PC-3 (cell line): ENCODE data around the gene TCFL5. TPM values are rescaled to one million over a fixed set of nuclear protein-coding genes. Genes with fewer than 3 reads are reported as not detected.

Source experiments
- ATAC-seq: fragments of 200-7000 bp; cut with Tn5 transposase; 2 replicates; pipeline ENCODE4 v1.9.1; 2020; ENCODE audit warnings: mild to moderate bottlenecking, moderate library complexity
- BruUV-seq: library from RNA; stranded (reverse); fragments of 400-500 nt; replicated peaks from 2 replicates; lab custom pipeline; 2021; lab: Mats Ljungman, UMichigan
- CTCF ChIA-PET: fragments of 300-600 bp; sonication (Branson Sonifier 250); formaldehyde crosslinking; loops from one replicate; lab custom pipeline; 2022; ENCODE audit warnings: antibody characterized with exemption; lab: Charles Lee
- POLR2A ChIA-PET: fragments of 300-600 bp; sonication (Branson Sonifier 250); formaldehyde crosslinking; loops from one replicate; lab custom pipeline; 2022; ENCODE audit warnings: antibody characterized with exemption; ENCODE audit not compliant: unreplicated experiment; lab: Charles Lee
- DNase-seq: peaks from one replicate; pipeline ENCODE4 v3.0.0-alpha.2; 2015
- H2AFZ ChIP-seq: fragments of 300-600 bp; sonication (generic); 2 replicates; pipeline ENCODE4 v1.6.0; 2016; ENCODE audit warnings: antibody characterized with exemption, low read length
- H3F3A ChIP-seq: fragments of 300-600 bp; sonication (generic); one replicate; pipeline ENCODE4 v1.6.0; 2017; ENCODE audit warnings: antibody characterized with exemption, low read length, control low read depth, mild to moderate bottlenecking; ENCODE audit not compliant: unreplicated experiment
- H3K27ac ChIP-seq: fragments of 300-600 bp; sonication (generic); 2 replicates; pipeline ENCODE4 v1.5.1; 2016; ENCODE audit warnings: mild to moderate bottlenecking, low read length
- H3K27me3 ChIP-seq: fragments of 300-600 bp; sonication (generic); 2 replicates; pipeline ENCODE4 v1.6.1; 2016; ENCODE audit warnings: low read length, mixed read lengths
- H3K36me3 ChIP-seq: fragments of 300-600 bp; sonication (generic); 2 replicates; pipeline ENCODE4 v1.6.1; 2016; ENCODE audit warnings: low read depth, mixed run types, low read length, mixed read lengths
- H3K4me1 ChIP-seq: fragments of 300-600 bp; sonication (generic); 2 replicates; pipeline ENCODE4 v1.5.1; 2016; ENCODE audit warnings: low read length; ENCODE audit not compliant: insufficient read depth
- H3K4me2 ChIP-seq: fragments of 300-600 bp; sonication (generic); 2 replicates; pipeline ENCODE4 v1.6.0; 2016; ENCODE audit warnings: low read length
- H3K4me3 ChIP-seq: fragments of 300-600 bp; sonication (generic); 2 replicates; pipeline ENCODE4 v1.5.1; 2016; ENCODE audit warnings: mild to moderate bottlenecking, low read length, mixed read lengths
- H3K79me2 ChIP-seq: fragments of 300-600 bp; sonication (generic); 2 replicates; pipeline ENCODE4 v1.6.1; 2017; ENCODE audit warnings: low read length, mixed read lengths
- H3K9ac ChIP-seq: fragments of 300-600 bp; sonication (generic); 2 replicates; pipeline ENCODE4 v1.6.0; 2016; ENCODE audit warnings: mild to moderate bottlenecking, low read length
- H3K9me2 ChIP-seq: fragments of 300-600 bp; sonication (generic); replicated peaks from 2 replicates; pipeline ENCODE4 v1.6.1; 2016; ENCODE audit warnings: mixed run types, low read length, mixed read lengths
- H3K9me3 ChIP-seq: fragments of 300-600 bp; sonication (generic); 2 replicates; pipeline ENCODE4 v1.6.1; 2016; ENCODE audit warnings: low read length, mixed read lengths
- H4K20me1 ChIP-seq: fragments of 300-600 bp; sonication (generic); 2 replicates; pipeline ENCODE4 v1.6.1; 2016; ENCODE audit warnings: low read length, mixed read lengths
- EZH2 ChIP-seq: fragments of 300-600 bp; sonication (generic); IDR thresholded peaks from one replicate; pipeline ENCODE4 v1.6.1; 2017; ENCODE audit warnings: antibody characterized with exemption, mild to moderate bottlenecking, low read length; ENCODE audit not compliant: unreplicated experiment
- EZH2phosphoT487 ChIP-seq: fragments of 300-600 bp; sonication (generic); IDR thresholded peaks from 2 replicates; pipeline ENCODE4 v1.6.1; 2018; ENCODE audit warnings: mild to moderate bottlenecking, antibody characterized with exemption, low read length, borderline replicate concordance
- intact Hi-C: fragments of 100-400 bp; cut with micrococcal nuclease; formaldehyde crosslinking; loops from 2 replicates; pipeline ENCODE4 v1.9.0; 2023
- total RNA-seq: library from RNA; depleted of rRNA; stranded (reverse); fragments of >200 nt; gene quantifications from 2 replicates; pipeline ENCODE4 v1.2.3, GENCODE V29; 2014
- TF ChIP-seq, protein P1 (sequence below): fragments of 300-600 bp; sonication (generic); conservative IDR thresholded peaks from 2 replicates; pipeline ENCODE4 v1.5.1; 2017; ENCODE audit warnings: antibody characterized with exemption, low read depth, mild to moderate bottlenecking, low read length

The TCFL5 gene
- total RNA-seq, 1 experiment from 2014 or later = 15.8 TPM

DNA sequence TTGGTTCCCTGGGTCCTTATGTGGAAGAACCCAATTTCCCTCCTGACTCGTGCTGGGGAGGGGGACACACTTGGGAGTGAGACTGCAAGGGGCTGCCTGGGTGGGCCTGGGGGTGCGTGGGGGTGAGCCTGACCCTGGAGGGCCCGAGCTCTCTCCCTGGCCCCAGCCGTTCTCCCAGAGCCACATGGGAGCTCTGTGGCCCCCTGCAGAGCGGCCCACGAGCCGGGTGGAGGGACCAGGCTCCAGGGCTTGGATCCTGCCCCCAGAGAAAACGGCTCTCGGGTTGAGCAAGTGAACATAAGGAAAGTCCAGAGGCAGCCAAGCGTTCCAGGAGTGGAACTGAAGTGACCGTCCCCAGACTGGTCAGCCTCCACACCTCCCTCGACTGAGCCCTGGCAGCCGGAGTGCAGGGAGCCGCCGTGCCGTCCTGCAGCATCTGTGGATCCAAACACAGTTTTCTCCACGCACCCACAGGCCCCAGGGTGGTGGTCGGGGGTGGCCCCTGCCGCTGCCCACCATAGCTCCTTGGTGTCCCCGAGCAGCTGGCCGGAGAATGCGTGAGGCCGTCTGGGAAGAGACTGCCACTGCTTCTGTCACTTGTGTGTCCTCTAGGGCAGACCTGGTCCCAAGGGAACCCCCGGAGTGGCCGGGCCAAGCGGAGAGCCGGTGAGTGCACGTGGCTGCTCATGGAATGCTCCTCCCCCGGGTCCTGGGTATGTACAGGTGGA lies 34.1 kb downstream of the TCFL5 start:
- H3K4me1 ChIP-seq = peaks cover 15% of the 10 kb centered on the region
- intact Hi-C loops = loop anchor here (10.0 kb wide), 1 partner anchor 97 kb away; the partner anchor contains the start of gene DIDO1
- no peaks in the 10 kb centered on the region for H3F3A ChIP-seq
- H3K27me3 ChIP-seq = no peaks in the 10 kb centered on the region
- DNase-seq = no peak
- no peaks in the 10 kb centered on the region for H3K9me2 ChIP-seq
- no peak overlapping the region for H3K9ac ChIP-seq
- no peak overlapping the region for H3K27ac ChIP-seq
- TF ChIP-seq, protein P1, sequence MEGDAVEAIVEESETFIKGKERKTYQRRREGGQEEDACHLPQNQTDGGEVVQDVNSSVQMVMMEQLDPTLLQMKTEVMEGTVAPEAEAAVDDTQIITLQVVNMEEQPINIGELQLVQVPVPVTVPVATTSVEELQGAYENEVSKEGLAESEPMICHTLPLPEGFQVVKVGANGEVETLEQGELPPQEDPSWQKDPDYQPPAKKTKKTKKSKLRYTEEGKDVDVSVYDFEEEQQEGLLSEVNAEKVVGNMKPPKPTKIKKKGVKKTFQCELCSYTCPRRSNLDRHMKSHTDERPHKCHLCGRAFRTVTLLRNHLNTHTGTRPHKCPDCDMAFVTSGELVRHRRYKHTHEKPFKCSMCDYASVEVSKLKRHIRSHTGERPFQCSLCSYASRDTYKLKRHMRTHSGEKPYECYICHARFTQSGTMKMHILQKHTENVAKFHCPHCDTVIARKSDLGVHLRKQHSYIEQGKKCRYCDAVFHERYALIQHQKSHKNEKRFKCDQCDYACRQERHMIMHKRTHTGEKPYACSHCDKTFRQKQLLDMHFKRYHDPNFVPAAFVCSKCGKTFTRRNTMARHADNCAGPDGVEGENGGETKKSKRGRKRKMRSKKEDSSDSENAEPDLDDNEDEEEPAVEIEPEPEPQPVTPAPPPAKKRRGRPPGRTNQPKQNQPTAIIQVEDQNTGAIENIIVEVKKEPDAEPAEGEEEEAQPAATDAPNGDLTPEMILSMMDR = no peak
- no peak for TF ChIP-seq EZH2phosphoT487
- TF ChIP-seq EZH2 = no peak
- H3K36me3 ChIP-seq = no peaks in the 10 kb centered on the region
- no peak overlapping the region for H3K4me3 ChIP-seq
- CTCF ChIA-PET = no interaction called here
- no peak overlapping the region for H3K4me2 ChIP-seq
- no peak for ATAC-seq
- no peaks in the 10 kb centered on the region for H4K20me1 ChIP-seq
- BruUV-seq = no TSS peak
- no peak overlapping the region for H2AFZ ChIP-seq
- H3K79me2 ChIP-seq = no peaks in the 10 kb centered on the region
- no peaks in the 10 kb centered on the region for H3K9me3 ChIP-seq
- POLR2A ChIA-PET = no interaction called here

DNA sequence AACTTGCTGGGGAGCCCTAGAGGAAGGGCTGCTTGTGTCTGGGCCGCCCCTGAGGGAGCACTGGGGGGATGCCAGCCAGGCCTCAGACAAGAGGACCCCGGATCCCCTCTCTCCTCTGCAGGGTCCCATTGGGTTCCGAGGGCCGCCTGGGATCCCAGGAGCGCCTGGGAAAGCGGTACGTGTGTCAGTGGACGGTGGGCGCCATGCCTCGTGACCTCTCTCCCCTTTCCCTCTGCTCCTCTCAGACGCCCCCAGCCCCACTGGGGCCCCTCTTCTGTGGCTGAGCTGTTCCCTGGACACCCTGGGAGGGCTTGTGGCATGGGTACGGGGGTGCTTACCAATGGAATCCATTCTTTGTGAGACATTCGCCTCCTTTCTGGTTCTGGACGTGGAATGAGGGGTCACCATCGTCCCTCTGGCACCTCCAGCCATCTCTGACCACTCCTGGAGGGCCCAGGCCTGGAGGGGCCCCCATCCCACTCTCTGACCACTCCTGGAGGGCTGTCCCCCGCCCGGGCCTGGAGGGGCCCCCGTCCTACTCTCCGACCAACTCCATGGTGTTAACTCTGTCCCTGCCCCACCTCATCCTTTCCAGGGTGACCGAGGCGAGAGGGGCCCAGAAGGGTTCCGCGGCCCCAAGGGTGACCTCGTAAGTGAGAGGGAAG lies 34.8 kb downstream of the TCFL5 start:
- H3K4me1 ChIP-seq = peaks cover 8% of the 10 kb centered on the region
- TF ChIP-seq EZH2 (no peak), EZH2phosphoT487 (no peak)
- TF ChIP-seq, protein P1 = no peak
- no peaks in the 10 kb centered on the region for H3K9me2 ChIP-seq
- no peaks in the 10 kb centered on the region for H3K79me2 ChIP-seq
- ATAC-seq (no peak), DNase-seq (no peak)
- POLR2A ChIA-PET = no interaction called here
- intact Hi-C loops = loop anchor here (10.0 kb wide), 1 partner anchor 98 kb away; the partner anchor contains the start of gene DIDO1
- no peak overlapping the region for H3K4me3 ChIP-seq
- no TSS peak for BruUV-seq
- no peak overlapping the region for H3K9ac ChIP-seq
- CTCF ChIA-PET = no interaction called here
- H2AFZ ChIP-seq = no peak overlapping the region
- H4K20me1 ChIP-seq = no peaks in the 10 kb centered on the region
- H3K36me3 ChIP-seq = no peaks in the 10 kb centered on the region
- no peak overlapping the region for H3K27ac ChIP-seq
- no peak overlapping the region for H3K4me2 ChIP-seq
- H3F3A ChIP-seq = no peaks in the 10 kb centered on the region
- no peaks in the 10 kb centered on the region for H3K27me3 ChIP-seq
- H3K9me3 ChIP-seq = no peaks in the 10 kb centered on the region
